Liver (tissue), 9 donors: ENCODE measurements around the gene TMEM63B. TPM values are rescaled to one million over a fixed set of nuclear protein-coding genes. Genes with fewer than 3 reads are reported as not detected.

ENCODE experiments used
- DNase-seq: peaks from one replicate; pipeline ENCODE4 v3.0.0-alpha.2; 2017; ENCODE audit warnings: low spot score
- H3K27ac ChIP-seq, 2 donors: one replicate each; pipeline ENCODE4 v1.7.0; 2013; ENCODE audit warnings: inconsistent platforms in 2 of 2, low read length in 2 of 2, control low read depth in 1 of 2, low read depth in 1 of 2, mild to moderate bottlenecking in 1 of 2
- H3K27me3 ChIP-seq, 4 donors: one replicate each; pipeline versions ENCODE4 v1.6.1 to v1.7.0; 2013; ENCODE audit warnings: low read length in 3 of 4, inconsistent platforms in 1 of 4, mild to moderate bottlenecking in 1 of 4, moderate library complexity in 1 of 4; ENCODE audit not compliant: control insufficient read depth in 4 of 4, insufficient read depth in 4 of 4
- H3K36me3 ChIP-seq, 4 donors: one replicate each; pipeline versions ENCODE4 v1.6.1 to v1.7.0; 2013; ENCODE audit warnings: low read length in 3 of 4, mild to moderate bottlenecking in 3 of 4, low read depth in 1 of 4, moderate library complexity in 1 of 4; ENCODE audit not compliant: control insufficient read depth in 4 of 4, insufficient read depth in 3 of 4
- H3K4me1 ChIP-seq, 4 donors: one replicate each; pipeline versions ENCODE4 v1.6.1 to v1.7.0; 2013; ENCODE audit warnings: low read length in 3 of 4, mild to moderate bottlenecking in 3 of 4, moderate library complexity in 1 of 4; ENCODE audit not compliant: control insufficient read depth in 4 of 4, insufficient read depth in 4 of 4
- H3K4me3 ChIP-seq, 3 donors: one replicate each; pipeline versions ENCODE4 v1.6.1 to v1.7.0; 2013; ENCODE audit warnings: low read length in 3 of 3, control low read depth in 1 of 3, low read depth in 1 of 3, mild to moderate bottlenecking in 1 of 3
- H3K9ac ChIP-seq, 2 donors: one replicate each; pipeline ENCODE4 v1.7.0; 2013; ENCODE audit warnings: low read length in 2 of 2, mild to moderate bottlenecking in 2 of 2, moderate library complexity in 2 of 2, control low read depth in 1 of 2, low read depth in 1 of 2
- H3K9me3 ChIP-seq, 4 donors: one replicate each; pipeline versions ENCODE4 v1.6.1 to v1.7.0; 2013; ENCODE audit warnings: low read length in 3 of 4; ENCODE audit not compliant: control insufficient read depth in 4 of 4
- EGR1 ChIP-seq, 2 donors: IDR thresholded peaks; 2 replicates each; pipeline ENCODE4 v1.6.1; 2016 to 2018; ENCODE audit warnings: antibody characterized with exemption in 2 of 2, low read depth in 2 of 2
- FOXA1 ChIP-seq: IDR thresholded peaks from 2 replicates; pipeline ENCODE4 v1.6.1; 2016; ENCODE audit warnings: antibody characterized with exemption
- GABPA ChIP-seq, 2 donors: IDR thresholded peaks in 1 of 2; conservative IDR thresholded peaks in 1 of 2; 2 replicates each; pipeline ENCODE4 v1.6.1; 2016; ENCODE audit warnings: antibody characterized with exemption in 2 of 2, mild to moderate bottlenecking in 1 of 2, moderate library complexity in 1 of 2
- HNF4A ChIP-seq, 2 donors: conservative IDR thresholded peaks; 2 replicates each; pipeline ENCODE4 v1.6.1; 2016; ENCODE audit warnings: antibody characterized with exemption in 2 of 2, mild to moderate bottlenecking in 2 of 2
- HNF4G ChIP-seq: IDR thresholded peaks from 2 replicates; pipeline ENCODE4 v1.6.1; 2016; ENCODE audit warnings: antibody characterized with exemption
- JUND ChIP-seq, 2 donors: IDR thresholded peaks; 2 replicates each; pipeline ENCODE4 v1.6.1; 2016; ENCODE audit warnings: antibody characterized with exemption in 2 of 2
- MAX ChIP-seq: IDR thresholded peaks from 2 replicates; pipeline ENCODE4 v1.6.1; 2016; ENCODE audit warnings: antibody characterized with exemption
- NR2F2 ChIP-seq: IDR thresholded peaks from 2 replicates; pipeline ENCODE4 v1.6.1; 2016; ENCODE audit warnings: antibody characterized with exemption
- RAD21 ChIP-seq, 2 donors: IDR thresholded peaks; 2 replicates each; pipeline ENCODE4 v1.6.1; 2016; ENCODE audit warnings: antibody characterized with exemption in 2 of 2, mild to moderate bottlenecking in 2 of 2
- RXRA ChIP-seq, 2 donors: IDR thresholded peaks; 2 replicates each; pipeline ENCODE4 v1.6.1; 2017 to 2018; ENCODE audit warnings: antibody characterized with exemption in 2 of 2, mild to moderate bottlenecking in 1 of 2
- SP1 ChIP-seq: IDR thresholded peaks from 2 replicates; pipeline ENCODE4 v1.6.1; 2018; ENCODE audit warnings: antibody characterized with exemption, mild to moderate bottlenecking
- TAF1 ChIP-seq: conservative IDR thresholded peaks from 2 replicates; pipeline ENCODE4 v1.6.1; 2016; ENCODE audit warnings: antibody characterized with exemption, mild to moderate bottlenecking
- YY1 ChIP-seq: IDR thresholded peaks from 2 replicates; pipeline ENCODE4 v1.6.1; 2016; ENCODE audit warnings: antibody characterized with exemption, mild to moderate bottlenecking
- WGBS: extraction: QIAGEN DNeasy Blood & Tissue Kit; methylation state at CpG from one replicate; pipeline ENCODE4 v1.1.7; 2013; 5-methylcytosine and 5-hydroxymethylcytosine counted together
- polyA plus RNA-seq, 2 donors: library from polyadenylated mRNA; stranded (reverse) in 1 of 2; unstranded in 1 of 2; fragments of 200-250 nt in 1 of 2; fragments of >200 nt in 1 of 2; fragmentation: Nextera tagmentation in 1 of 2; extraction: Ambion mirVana in 1 of 2; gene quantifications; one replicate each; pipeline versions ENCODE4 v1.2.1 to v1.2.3, GENCODE V29; 2013 to 2015
- total RNA-seq, 2 donors: library from RNA; depleted of rRNA; stranded (reverse); fragments of >200 nt; gene quantifications; one replicate each; pipeline ENCODE4 v1.2.3, GENCODE V29; 2014
- TF ChIP-seq, protein P1 (sequence below): IDR thresholded peaks from 2 replicates; pipeline ENCODE4 v1.6.1; 2016; ENCODE audit warnings: antibody characterized with exemption
- TF ChIP-seq, protein P2 (sequence below): fragments of 150-350 bp; IDR thresholded peaks from 2 replicates; pipeline ENCODE4 v1.5.1; 2017; ENCODE audit warnings: improper control_type of control experiment, low read depth, low read length; ENCODE audit not compliant: missing input control
- TF ChIP-seq, protein P3 (sequence below): IDR thresholded peaks from 2 replicates; pipeline ENCODE4 v1.6.1; 2016; ENCODE audit warnings: antibody characterized with exemption, mild to moderate bottlenecking
- TF ChIP-seq, protein P4 (sequence below): IDR thresholded peaks from 2 replicates; pipeline ENCODE4 v1.6.1; 2016; ENCODE audit warnings: antibody characterized with exemption
- donor health status: healthy.
- donor health status: healthy.
- donor health status: healthy.
- donor health status: healthy.
- donor health status: healthy.

Gene TMEM63B
- total and polyA plus RNA-seq, 4 donors, result 9.6 to 64.9 (median 37.6) TPM

- Histone ChIP-seq H3K4me3 (no peak overlapping the region), H3K27me3 (no peaks in the 10 kb centered on the region), H3K27ac (no peak overlapping the region), H3K4me1 (peaks cover 5 to 27% (median 12%) of the 10 kb centered on the region in 4 donors), H3K36me3 (no peaks in the 10 kb centered on the region), H3K9me3 (no peaks in the 10 kb centered on the region), H3K9ac (no peak overlapping the region)
- DNase-seq, result no peak
- WGBS, result 87% methylated on average over 3 of the region's 3 CpGs
- TF ChIP-seq MAX (no peak), JUND (IDR thresholded peaks at IDR 0.05) (no peak), YY1 (no peak), FOXA1 (no peak), NR2F2 (no peak), SP1 (no peak), TAF1 (no peak), RAD21 (IDR thresholded peaks at IDR 0.05) (no peak), EGR1 (IDR thresholded peaks at IDR 0.05; ENCODE audit: low read depth in 2 of 2) (no peak), GABPA (IDR thresholded peaks at IDR 0.05 in 1 of 2, conservative IDR thresholded peaks at IDR 0.05 in 1 of 2) (no peak), HNF4A (conservative IDR thresholded peaks at IDR 0.05) (no peak)
- TF ChIP-seq, protein P1, sequence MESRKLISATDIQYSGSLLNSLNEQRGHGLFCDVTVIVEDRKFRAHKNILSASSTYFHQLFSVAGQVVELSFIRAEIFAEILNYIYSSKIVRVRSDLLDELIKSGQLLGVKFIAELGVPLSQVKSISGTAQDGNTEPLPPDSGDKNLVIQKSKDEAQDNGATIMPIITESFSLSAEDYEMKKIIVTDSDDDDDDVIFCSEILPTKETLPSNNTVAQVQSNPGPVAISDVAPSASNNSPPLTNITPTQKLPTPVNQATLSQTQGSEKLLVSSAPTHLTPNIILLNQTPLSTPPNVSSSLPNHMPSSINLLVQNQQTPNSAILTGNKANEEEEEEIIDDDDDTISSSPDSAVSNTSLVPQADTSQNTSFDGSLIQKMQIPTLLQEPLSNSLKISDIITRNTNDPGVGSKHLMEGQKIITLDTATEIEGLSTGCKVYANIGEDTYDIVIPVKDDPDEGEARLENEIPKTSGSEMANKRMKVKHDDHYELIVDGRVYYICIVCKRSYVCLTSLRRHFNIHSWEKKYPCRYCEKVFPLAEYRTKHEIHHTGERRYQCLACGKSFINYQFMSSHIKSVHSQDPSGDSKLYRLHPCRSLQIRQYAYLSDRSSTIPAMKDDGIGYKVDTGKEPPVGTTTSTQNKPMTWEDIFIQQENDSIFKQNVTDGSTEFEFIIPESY, result no peak
- TF ChIP-seq, protein P2, sequence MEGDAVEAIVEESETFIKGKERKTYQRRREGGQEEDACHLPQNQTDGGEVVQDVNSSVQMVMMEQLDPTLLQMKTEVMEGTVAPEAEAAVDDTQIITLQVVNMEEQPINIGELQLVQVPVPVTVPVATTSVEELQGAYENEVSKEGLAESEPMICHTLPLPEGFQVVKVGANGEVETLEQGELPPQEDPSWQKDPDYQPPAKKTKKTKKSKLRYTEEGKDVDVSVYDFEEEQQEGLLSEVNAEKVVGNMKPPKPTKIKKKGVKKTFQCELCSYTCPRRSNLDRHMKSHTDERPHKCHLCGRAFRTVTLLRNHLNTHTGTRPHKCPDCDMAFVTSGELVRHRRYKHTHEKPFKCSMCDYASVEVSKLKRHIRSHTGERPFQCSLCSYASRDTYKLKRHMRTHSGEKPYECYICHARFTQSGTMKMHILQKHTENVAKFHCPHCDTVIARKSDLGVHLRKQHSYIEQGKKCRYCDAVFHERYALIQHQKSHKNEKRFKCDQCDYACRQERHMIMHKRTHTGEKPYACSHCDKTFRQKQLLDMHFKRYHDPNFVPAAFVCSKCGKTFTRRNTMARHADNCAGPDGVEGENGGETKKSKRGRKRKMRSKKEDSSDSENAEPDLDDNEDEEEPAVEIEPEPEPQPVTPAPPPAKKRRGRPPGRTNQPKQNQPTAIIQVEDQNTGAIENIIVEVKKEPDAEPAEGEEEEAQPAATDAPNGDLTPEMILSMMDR, result no peak
Measured at GRCh38 chr6:44079672-44080071, 47.7 kb upstream of the TMEM63B start.

GRCh38 chr6:44080561-44081521 is 46.5 kb upstream of the TMEM63B start:
- no peak overlapping the region for H3K27ac ChIP-seq
- H3K4me3 ChIP-seq, result no peak overlapping the region
- 86% methylated on average over 11 of the region's 11 CpGs for WGBS
- H3K36me3 ChIP-seq, result no peaks in the 10 kb centered on the region
- no peak overlapping the region for H3K9ac ChIP-seq
- H3K9me3 ChIP-seq, result no peaks in the 10 kb centered on the region
- no peaks in the 10 kb centered on the region for H3K27me3 ChIP-seq
- no peak for DNase-seq
- TF ChIP-seq EGR1 (IDR thresholded peaks at IDR 0.05; ENCODE audit: low read depth in 2 of 2) (no peak), RXRA (IDR thresholded peaks at IDR 0.05) (no peak), RAD21 (IDR thresholded peaks at IDR 0.05) (no peak), SP1 (no peak), HNF4G (no peak), TAF1 (no peak), JUND (IDR thresholded peaks at IDR 0.05) (no peak), MAX (no peak)
- TF ChIP-seq, protein P3, sequence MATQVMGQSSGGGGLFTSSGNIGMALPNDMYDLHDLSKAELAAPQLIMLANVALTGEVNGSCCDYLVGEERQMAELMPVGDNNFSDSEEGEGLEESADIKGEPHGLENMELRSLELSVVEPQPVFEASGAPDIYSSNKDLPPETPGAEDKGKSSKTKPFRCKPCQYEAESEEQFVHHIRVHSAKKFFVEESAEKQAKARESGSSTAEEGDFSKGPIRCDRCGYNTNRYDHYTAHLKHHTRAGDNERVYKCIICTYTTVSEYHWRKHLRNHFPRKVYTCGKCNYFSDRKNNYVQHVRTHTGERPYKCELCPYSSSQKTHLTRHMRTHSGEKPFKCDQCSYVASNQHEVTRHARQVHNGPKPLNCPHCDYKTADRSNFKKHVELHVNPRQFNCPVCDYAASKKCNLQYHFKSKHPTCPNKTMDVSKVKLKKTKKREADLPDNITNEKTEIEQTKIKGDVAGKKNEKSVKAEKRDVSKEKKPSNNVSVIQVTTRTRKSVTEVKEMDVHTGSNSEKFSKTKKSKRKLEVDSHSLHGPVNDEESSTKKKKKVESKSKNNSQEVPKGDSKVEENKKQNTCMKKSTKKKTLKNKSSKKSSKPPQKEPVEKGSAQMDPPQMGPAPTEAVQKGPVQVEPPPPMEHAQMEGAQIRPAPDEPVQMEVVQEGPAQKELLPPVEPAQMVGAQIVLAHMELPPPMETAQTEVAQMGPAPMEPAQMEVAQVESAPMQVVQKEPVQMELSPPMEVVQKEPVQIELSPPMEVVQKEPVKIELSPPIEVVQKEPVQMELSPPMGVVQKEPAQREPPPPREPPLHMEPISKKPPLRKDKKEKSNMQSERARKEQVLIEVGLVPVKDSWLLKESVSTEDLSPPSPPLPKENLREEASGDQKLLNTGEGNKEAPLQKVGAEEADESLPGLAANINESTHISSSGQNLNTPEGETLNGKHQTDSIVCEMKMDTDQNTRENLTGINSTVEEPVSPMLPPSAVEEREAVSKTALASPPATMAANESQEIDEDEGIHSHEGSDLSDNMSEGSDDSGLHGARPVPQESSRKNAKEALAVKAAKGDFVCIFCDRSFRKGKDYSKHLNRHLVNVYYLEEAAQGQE, result no peak
- TF ChIP-seq, protein P4, sequence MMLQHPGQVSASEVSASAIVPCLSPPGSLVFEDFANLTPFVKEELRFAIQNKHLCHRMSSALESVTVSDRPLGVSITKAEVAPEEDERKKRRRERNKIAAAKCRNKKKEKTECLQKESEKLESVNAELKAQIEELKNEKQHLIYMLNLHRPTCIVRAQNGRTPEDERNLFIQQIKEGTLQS, result no peak
- TF ChIP-seq, protein P1, result no peak
- H3K4me1 ChIP-seq, result peaks cover 5 to 25% (median 12%) of the 10 kb centered on the region in 4 donors
